IPS-NIHi11 (cell line): Measurements from ENCODE around the gene BRINP1.

Experiments
- DNase-seq: peaks from one replicate; pipeline ENCODE4 v3.0.0; 2012; ENCODE audit warnings: mixed read lengths, low spot score

BRINP1 gene

DNA sequence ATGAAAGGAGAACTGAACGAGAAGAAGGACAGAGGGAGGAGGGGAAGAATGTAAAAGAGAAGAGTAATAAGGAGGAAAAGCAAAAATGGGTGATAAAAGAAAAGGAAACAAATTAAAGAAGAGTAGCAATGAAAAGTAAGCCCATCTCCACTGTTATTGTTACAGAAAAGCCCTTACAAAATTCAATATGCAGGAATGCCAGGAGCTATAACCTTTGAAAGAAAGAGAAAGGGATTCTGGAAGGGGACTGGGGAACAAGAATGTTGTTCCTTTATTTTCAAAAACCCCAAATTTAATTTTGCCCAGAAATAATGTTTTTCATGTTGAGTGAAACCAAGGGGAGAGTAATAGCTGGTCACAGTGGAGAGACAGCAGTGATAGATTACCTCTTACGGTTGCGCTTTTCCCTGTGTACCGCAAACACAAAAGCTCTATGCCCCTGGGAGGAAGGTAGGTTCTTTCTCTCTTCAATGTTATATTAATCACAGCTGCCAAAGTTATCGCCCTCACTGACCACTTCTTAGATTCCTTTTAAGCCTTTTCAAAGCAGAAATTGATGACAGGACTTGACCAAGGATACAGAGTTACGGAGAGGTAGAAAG, 86.7 kb downstream of the BRINP1 start:
- no peak for DNase-seq

DNA sequence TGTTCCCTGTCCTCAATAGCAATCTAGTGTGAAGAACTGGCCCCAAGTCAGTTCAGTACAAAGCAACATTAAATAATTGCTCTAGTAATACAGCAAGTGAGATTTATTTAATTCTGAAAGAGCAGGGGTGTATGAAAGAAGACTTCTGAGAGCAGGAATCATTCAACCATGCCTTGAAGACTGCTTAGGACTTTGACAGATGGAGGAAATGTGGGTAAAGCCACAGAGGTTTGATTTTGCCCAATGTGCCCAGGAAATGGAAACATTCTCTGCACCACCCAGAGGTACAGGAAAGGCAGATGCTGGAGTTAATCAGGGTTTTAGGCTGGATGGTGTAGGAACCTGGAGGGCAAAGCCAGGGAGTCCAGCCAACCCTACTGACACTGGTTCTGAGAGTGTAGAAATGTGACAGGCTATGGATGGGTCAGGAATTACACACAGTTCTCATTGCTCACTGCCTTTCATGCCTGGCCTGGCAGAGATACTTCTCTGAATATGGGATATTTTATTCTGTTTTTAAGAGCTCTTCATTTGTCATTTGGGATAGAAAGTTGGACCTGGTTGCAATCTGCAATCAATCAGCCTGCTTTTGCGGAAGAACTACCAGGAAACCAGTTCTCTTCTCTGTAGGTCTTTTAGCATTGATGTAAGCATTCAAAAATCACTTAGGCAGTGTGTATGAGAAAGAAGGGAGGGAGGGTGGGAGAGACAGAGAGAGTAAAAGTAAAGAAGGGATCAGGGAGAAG, 88.3 kb downstream of the BRINP1 start:
- no peak for DNase-seq

DNA sequence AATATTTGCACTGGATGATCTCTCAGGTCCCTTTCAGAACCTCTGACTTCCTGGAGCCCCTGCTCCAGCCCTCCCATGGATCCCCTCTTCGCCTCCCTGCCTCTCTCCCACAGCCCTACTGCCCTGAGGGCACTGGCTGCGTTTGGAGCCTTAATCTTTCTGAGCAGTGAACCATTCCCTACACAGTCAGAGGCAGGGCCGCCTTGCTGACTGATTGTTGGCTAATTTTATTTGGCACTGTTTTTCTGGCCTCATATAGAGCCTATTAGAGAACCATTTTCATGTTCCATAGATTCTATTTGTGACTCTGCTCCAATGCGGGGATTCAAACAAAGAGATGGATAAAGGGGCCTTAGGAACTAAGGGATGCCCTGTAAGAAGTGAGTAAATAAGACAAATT, 91.1 kb downstream of the BRINP1 start:
- no peak for DNase-seq

DNA sequence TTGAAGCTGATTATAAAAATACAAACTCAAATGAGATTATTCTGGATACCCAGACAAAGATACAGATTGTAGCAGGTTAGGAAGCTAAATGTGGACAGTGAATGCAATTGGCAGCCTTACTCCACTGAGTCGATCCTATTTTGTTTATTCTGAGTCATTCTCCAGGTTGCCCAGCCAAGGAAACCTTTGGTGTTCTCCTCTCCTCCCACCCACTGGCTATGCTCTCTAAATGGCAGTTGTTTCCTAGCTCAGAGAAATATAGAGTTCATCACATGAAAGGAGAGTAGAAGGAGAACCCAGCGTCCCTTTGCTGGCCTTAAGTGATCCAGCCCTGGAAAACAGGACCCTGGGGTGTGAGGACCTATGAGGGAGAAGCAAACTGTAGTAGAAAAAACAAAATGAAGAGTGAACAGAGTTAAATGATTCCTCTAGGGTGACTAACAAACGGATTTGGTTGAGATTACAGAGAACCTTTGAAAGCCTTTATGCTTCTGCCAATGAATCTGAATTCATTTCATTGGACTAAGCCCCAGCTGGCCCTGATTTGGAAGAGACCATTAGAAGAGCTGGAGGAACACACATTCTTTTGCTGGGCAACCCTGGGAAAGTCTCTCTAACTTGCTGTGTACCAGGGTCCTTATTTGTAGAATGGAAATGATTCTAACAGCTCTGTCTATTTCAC, 95.1 kb downstream of the BRINP1 start:
- no peak for DNase-seq

DNA sequence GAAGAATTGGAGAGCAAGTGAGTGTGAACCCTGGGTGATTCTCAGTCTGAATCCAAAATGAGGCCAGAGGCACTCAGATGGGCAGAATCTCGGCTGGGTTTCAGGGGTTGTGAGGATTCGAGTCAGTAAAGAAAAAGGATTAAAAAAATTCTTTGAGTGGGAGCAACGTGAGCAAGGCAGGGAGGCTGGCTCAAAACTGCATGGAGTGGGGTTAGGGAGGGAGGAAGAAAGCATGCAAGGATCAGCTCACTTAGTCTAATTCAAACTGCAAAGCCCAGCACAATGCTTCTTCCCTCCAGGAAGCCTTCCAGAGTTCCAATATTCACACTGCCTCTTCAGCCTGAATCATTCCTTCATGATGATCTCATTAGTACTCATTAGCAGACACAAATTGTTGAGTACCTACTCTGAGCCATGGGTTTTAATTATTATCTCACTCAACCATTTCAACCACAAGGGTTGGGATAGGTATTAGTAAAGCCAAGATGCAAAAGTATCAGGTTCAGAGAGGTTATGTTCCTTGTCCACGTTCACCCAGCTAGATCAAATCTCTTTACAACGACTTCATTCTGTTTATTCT, 95.8 kb downstream of the BRINP1 start:
- DNase-seq: no peak

DNA sequence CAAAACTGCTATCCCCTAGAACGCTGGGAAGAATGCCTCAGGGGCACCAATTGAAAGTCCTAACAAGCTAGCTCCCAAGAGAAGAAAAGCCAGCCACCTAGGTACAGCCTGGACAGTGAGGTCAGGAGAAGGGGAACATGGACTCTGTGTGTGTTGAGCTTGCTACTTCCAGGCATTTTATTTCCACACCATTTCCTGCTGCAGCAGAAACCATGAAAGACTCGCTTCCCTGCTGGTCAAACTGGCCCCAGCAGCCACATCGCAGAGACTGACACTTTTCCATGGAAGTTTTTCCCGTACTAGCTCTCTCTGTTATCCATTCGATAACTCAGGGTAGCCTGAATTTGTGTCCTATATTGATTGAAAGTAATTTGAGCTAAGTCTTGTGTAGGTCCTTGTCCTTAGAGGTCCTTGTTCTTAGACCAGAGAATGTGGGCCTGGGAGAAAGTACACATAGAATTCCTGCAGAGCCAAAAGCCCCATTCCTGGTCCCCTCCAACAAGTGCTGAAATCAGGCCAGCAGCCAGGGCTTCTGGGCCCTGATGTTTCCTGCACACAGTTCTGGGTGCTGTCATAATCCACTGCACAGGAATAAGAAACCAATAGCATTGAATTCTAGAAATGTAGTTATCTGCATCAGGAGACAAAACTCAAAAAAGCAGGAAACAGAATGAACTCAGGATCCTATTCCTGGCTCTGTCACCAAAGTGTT, 96.6 kb downstream of the BRINP1 start:
- no peak for DNase-seq

DNA sequence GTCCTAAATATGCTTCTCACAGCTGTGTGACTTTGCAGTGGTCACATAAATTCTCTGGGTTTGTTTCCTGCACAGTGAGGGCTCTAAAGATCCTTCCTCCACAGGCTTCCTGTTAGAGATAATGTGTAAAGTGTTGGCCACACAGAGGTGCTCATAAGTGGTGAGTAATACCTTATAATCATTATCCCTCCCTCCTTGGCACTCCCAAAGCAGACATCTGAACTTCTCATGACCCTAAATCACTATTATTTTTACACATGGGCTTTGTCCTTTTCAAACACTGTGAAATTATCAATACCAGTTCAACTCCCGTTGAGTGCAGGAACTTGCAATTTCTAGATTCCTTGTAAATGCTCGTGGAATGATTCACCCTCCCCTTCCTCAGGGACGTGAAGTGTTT, 100.2 kb downstream of the BRINP1 start:
- no peak for DNase-seq

DNA sequence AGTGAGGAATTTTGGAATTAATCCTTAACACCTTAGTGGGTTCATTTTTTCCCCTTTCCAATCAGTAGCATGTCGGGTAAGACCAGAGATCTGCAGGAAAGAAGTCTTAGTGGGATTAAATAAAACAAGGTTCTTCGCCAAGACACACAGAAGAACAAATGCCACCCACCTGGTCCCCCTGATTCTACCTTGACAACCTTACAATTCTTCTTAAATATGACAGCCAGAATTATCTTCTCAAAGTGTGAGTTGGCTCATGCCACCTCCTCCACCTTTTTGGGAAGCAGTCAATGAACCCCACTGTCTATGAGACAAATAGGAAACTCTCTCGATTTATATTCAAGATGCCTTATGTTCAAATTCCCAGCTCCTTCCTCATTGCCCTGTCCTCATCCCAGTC, 105.1 kb downstream of the BRINP1 start:
- DNase-seq: no peak

DNA sequence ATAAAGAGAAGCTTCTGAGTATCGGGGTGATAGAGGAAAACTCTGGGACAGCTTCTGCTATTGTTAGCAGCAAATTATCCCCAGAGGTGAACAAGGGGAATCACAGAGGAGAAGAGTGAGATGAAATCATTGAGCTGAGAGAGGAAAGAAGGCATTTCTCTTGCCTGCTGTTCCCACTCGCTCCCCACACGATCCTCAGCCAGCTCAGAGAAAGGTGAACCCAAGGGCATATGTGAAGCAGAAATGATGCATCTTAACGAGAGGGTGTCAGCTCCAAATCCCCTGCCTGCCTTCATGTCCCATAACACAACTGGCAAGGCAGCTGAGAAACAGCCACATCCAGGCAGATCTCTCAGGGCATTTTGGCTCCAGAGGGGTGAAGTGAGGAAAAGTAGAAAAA, 111.6 kb downstream of the BRINP1 start:
- DNase-seq: no peak

DNA sequence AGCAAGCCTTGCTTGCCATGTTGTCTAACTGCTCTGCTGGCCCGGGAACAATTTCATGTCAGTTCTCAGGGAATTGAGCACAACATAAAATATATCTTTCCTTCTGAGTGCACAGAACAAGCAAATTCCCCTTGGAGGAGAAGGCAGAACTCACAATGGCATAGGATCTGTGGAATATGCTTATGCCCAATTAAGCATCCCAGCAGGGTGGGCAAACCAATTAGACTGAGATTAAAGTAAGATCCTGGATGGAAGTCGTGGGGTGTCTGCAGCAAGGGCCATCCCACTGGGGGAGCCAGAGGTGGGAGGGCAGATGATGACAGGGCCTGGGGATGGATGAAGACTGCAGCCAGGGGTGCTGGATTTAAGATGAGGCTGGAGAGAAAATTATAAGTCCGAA, 114.1 kb downstream of the BRINP1 start:
- DNase-seq: no peak

DNA sequence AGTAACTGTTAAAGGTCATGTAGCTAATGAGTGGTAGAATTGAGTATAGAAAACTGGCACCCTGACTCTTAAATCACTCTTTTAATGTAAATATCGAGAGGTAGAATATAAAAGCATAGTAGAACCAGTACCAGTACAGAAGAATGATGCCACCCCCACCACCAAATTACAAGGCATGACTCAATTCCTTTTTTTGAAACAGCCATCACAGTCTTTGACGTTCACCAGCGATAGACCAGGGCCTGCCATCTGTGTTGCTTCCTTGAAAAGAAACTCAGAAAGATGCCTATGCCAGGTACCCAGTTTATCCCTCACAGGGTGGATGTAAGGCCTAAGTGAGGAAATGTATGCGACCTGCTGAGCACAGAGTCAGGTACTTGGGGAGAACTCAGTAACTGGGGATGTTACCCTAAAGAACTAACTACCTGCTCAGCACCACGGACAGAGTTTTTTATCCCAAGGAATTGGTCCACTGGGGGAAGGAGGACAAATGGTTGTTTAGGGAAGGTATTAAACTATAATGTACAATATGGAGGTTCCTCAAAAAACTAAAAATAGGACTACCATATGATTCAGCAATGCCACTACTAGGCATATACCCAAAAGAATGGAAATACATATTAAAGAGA, 116.5 kb downstream of the BRINP1 start:
- DNase-seq: peak; percentile 33

DNA sequence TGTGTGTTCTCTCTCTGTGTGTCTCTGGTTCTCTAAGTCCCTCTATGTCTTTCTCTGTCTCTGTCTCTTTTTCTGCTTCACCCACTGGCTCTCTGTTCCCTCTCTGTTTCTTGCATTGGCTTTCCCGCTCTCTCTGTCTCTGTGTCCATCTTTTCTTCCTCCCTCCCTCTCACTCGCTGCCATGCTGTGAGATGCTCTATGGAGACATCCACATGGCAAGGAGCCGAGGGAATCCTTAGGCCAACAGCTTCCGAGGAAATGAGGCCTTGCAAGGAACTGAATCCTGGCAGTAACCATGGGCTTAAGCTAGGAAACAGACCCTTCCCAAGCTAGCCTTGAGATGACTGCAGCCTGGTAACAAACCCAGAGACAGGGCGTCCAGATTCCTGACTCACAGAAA, 117.3 kb downstream of the BRINP1 start:
- no peak for DNase-seq

DNA sequence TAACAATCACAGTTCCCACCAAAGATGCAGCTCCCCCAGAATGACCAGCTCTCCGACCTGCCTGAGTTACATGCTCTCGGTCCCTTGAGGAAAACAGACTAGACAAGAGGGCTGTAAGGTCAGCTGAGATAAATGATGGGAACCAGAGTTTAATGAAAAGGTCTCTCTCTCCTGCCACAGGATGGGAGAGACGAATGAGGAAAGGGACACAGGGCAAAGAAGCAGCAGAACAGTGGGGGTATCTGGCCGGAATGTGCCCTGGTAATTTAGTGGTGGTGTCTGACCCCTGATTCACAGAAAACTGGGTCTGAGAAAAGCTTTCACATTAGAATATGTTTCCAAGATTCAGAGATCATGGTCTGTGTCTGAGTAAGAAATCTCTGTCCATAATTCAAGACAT, 118.5 kb downstream of the BRINP1 start:
- DNase-seq: no peak

DNA sequence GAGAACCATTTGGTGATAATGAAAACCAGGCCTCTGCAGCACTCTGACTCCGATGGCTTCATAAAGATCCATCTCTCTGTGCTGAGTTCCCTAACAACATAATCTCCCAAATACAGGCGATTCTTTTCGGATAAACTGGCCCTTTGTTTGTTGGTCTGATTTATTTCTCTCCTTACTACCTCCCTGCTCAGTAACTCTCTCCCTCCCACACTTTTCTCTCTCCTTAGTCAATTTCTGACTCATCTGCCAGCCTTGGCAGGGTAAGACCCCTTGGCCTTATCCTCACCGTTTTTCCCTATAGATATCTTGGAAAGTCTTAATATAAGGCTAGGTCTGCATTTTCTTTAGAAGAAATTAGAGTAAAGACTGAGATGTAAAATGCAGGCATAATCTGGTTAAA, 128.7 kb downstream of the BRINP1 start:
- DNase-seq: no peak

DNA sequence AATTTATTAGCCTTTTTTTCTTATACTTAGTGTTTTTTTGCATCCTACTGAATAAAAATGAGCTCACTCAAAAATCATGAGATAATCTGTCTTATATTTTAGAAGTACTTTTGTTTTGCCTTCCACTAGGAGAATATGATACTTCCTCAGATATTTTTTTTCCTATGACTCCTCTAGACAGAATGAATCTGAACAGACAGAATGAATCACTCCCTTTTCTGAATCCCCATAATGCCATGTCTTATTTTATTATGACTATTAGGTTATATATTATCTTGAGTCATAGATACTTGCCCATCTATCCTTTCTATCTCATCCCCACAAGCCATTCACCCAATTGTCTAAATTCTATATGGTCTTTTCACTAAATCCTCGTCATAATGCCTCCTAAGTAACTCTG, 134.6 kb downstream of the BRINP1 start:
- DNase-seq: no peak

DNA sequence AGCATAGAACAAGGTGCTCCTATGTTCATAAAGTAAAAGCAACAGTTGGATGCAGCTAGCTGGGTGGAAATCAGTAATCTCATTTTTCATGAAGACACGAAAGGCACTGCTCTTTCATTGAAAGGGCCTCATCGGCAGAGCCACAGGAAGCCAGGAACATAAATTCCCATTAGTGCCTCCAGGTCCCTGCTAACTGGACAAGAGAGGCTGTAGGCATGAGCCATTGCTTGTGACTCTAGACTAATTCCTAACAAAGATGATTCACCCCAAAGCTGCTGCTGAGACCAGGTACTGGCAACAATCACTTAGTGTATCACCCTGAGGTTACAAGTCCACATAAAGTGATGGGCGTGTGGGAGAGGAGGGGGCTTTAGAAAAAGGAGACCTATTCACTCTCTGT, 141.8 kb downstream of the BRINP1 start:
- DNase-seq: no peak

DNA sequence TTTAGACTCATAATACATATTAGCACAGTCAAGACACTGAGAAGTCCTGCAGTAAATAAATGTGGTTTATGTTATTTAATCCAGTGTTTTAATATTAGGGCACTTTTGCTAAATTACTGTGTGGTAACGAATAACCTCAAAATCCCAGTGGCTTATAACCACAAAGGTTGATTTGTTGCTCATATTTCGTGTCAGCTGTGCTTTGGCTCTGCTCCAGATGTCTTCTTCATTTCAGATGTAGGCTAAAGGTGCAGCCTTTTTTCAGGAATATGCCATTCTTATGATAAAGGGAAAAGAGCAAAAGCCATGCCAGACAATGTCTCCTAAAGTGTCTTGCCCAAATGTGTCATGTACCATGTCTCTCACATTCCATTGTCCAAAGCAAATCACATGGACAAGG, 144.8 kb downstream of the BRINP1 start:
- DNase-seq: no peak

DNA sequence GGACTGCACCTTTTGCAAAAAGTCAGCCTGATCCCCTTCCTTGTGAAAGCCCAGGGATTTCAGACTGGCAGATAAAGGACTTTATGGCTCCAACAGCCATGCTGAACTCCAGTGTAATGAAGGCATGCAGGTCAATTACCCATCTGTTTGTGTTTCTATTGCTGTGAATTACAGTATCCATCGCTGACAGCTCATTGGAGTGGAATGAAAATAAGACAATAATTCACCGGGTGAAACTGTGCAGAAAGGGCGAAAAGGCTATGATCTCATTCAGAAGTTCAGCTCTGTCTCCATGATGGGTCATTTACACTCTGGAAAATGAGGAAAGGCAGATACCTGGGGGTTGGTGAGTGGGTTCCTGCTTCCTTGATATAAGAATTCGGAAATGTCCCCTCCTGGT, 148.0 kb downstream of the BRINP1 start:
- no peak for DNase-seq

DNA sequence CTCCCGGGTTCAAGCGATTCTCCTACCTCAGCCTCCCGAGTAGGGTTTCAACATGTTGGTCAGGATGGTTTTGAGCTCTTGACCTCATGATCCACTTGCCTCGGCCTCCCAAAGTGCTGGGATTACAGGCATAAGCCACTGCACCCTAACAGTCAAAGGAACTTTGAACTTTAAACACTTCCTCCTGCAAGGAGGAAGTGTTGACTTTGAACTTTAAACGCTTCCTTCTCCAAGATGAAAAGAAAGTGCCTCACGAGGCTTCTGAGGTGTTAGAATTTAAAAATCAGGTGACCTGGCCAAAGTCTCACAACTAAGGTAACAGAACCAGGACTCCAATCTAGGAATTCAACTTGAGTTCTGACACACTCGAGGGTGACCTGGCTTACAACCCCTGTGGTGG, 150.9 kb downstream of the BRINP1 start:
- no peak for DNase-seq

DNA sequence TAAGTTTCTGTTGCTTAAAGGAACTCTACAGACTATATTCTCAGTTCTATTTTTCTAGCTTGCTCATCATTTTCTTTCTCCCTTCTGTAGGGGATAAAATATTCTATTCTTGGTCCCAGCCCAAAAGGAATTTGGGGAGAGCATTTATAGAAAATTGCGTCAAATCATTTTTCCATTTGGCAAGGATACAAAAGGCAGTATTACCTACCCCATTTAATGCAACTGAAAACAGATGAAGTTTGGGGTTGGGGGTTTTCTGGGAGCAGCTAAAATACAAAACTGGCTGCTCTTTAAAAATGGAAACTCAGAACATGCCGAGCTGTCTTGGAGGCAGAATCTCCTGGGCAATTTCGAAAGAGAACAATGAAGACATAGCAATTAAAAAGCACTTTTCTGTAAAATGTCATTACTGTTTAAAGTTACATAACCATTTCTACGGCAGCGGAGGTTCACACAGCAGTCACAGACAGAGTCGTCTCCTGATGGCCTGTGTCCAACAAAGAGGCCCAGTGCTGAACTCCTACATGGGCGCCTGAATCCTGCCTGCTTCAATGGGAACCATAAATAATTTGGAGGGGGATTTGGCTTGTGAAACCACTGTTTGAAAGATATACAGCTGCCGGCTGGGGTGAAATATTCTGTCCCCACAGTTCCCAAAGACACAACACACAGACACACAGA, 152.4 kb downstream of the BRINP1 start:
- no peak for DNase-seq

DNA sequence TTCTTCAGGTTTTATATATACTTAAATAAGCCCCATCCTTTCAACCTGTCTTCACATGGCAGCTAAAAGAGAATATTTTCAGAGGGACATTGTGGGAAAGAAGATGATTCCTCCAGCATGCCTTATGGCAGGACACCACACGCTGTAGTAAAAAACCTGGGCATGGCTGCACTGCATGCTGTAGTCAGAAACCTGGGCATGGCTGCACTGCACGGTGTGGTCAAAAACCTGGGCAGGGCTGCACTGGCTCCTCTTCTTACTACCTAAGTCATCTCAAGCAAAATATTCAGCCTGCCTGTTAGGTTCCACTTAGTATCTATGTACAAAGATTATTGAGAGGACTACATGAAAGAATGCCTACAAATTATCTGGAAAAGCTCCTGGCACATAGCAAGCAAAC, 153.6 kb downstream of the BRINP1 start:
- DNase-seq: no peak

DNA sequence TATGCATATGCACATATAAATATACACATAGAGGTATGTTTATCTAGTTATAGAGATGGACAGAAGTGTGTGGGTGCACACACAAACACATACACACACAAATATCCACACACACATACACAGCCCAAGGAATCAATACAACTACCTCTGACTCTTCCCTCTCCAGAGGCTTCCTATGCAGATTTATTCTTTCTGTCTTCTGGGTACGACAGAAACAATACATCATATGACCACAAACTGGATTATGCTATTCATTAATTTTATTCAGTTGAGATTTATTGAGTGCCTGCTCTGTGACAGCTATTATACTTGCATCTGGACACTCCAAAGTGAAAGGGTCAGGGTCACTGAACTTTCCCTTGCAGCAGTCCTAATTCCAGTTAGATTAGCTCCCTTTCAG, 155.8 kb downstream of the BRINP1 start:
- no peak for DNase-seq
